H4 (cell line): ENCODE results near the gene TLE6. TPM values are rescaled to one million over a fixed set of nuclear protein-coding genes. Genes with fewer than 3 reads are reported as not detected.
"Not testable (repeated sequence)": the region's sequence is repeated elsewhere in the genome, so short reads cannot be mapped to it uniquely, and the experiment has no call there.

Experiments
- DNase-seq: peaks from one replicate; pipeline ENCODE4 v3.0.0-alpha.2; 2015; ENCODE audit warnings: low spot score
- total RNA-seq: library from RNA; depleted of rRNA; stranded (reverse); fragments of >200 nt; shearing (Covaris generic); gene quantifications from 2 replicates; pipeline ENCODE4 v1.2.3, GENCODE V29; 2014; rRNA removed

The TLE6 gene
- 1.5 and 2.7 TPM in 2 replicates for total RNA-seq

DNA sequence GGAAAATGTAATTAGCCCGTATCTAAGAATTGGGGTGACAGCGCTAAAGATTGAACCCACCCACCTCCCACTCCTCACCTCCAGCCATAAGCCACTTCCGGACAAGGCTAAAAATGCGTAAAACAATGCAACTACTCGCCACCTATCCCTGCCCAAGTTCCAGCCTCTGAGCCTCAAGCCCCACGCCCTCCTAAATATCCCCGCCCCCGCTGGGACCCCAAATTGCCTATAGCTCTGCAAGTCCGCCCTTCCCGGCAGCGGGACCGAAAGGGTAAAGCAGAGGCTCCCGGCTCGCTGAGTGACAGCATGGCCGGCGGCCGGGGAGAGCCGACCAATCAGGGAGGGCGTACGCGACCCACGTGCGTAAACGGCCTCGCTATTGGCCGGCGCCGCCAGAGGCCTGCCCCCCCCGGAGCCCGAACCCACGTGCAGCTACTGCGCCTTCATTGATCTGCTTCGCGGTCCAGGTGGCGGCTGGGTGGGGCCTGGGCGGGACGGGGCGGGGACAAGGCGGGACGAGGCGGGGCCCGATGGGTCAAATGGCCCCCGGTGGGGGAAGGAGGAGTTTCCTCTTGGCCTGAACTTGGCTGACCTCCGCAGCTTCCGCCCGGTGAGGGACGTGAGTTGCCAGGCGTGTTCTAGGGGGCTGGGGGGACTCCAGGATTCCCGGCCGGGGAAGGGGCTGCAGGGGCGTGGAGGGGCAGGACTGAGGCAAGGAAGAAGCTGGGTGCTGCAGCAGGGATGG, at the start of gene TLE6:
TSS of gene TLE6 (plus strand) at position 564 of the 745 bp plus-strand sequence. CDS start 670 bp downstream, outside the sequence.
- DNase-seq = peak; percentile 93

DNA sequence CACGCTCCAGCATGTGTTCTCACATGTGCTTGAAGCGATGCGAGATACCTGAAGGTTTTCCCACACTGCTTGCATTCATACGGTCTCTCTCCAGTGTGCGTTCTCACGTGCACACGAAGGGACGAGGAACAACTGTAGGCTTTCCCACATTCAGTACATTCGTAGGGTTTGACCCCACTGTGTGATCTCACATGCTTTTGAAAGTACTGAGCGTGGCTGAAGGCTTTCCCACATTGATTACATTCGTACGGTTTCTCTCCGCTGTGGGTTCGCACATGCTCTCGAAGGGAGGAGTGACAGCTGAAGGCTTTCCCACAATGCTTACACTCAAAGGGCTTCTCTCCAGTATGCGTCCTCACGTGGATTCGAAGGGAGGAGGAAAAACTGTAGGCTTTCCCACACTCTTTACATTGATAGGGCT, 43.9 kb upstream of the TLE6 start:
- no peak for DNase-seq

DNA sequence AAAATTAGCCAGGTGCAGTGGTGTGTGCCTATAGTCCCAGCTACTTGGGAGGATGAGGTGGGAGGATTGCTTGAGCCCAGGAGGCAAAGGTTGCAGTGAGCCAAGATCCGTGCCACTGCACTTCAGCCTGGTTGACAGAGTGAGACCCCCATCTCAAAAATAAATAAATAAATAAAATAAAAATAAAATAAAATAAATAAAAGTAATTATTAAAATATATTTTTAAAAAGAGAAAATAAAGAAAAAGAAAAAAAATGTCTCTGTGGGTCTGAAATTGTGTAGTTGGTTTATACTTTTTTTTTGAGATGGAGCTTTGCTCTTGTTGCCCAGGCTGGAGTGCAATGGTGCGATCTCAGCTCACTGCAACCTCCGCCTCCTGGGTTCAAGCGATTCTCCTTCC, 41.5 kb upstream of the TLE6 start:
- DNase-seq = not testable (repeated sequence)

DNA sequence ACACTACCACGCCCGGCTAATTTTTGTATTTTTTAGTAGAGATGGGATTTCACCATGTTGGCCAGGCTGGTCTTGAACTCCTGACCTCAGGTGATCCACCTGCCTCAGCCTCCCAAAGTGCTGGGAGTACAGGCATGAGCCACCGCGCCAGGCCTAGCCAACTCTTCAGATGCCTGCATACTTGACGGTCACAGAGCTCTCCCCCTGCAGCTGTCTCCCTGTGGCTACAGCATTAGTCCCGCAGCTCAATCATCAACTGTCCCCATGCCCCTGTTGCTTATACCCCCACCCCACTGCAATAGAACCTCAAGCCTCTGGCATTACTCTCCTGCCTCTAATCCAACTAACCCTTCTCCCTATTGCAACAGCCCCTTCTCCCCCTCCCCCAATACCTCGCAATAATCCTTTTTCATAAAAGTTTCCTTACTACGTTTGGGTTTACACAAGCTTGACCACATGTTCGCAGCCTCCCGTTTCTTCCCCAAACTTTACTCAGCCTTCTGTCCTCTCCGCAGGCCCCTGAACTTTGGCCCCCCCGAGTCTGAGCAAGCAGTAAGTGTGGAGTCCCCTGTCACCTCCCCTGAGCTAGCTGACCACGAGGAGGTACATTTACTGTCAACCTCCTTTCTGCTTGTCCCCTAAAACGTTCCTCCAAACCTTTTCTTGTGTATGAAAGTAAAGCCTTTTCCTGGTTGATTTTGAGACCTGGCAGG, 34.3 kb upstream of the TLE6 start:
- DNase-seq = no peak

DNA sequence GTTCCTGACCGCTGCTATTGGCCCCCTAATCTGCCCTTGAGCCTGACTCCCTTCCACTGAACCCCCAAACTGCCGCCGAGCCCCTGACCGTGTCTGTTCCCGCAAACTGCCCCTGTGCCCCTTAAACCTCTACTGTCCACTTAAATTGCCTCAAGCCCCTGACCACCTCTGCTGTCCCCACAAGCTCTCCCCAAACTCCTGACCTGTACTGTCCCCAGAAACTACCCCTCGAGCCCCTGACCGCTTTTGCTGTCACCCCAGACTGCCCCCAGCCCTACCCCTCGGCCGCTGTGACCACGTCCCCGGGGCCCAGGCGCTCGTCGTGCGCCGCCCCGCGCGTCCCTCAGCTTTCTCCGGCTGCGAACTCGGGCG, 33.0 kb upstream of the TLE6 start:
- no peak for DNase-seq

DNA sequence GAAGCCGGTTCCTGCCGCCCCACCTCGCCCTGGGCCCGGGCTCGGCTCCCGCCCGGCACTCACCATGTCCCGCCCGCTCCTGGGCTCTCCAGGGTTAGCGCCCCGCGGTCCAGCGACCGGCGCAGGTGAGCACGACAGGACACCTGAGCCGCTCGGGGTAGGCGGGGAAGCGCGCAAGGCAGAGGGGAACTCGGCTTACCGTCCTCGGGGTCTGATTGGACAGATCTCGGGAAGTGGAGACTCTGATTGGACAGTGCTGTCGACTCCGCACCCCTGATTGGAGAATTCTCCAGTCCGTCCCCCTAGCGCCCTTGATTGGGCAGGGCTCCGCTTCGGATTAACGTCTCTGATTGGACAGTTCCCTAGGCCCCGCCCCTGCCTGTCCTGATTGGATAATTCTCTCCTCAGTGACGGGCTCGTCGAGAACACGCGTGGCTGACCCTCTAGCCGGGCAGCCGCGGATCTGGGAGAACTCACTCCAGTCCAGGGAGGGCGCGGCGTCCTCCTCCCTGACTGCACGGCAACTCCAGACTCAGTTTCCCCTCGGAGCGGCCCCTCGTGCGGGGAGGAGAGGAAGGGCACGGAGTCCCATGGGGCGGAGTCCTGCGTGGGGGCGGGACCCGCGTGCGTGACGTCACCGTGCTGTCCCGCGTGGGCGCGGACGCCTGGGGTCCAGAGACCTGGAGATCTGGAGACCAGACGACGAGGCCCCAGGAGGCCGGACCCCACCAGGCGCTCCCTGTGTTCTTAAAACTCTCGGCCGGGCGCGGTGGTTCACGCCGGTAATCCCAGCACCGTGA, 32.4 kb upstream of the TLE6 start, which contains the start of gene ZNF77:
TSS of gene ZNF77 (minus strand) at position 197 of the 800 bp plus-strand sequence. CDS start at position 66, 131 bp downstream.
- DNase-seq = peak; percentile 98

DNA sequence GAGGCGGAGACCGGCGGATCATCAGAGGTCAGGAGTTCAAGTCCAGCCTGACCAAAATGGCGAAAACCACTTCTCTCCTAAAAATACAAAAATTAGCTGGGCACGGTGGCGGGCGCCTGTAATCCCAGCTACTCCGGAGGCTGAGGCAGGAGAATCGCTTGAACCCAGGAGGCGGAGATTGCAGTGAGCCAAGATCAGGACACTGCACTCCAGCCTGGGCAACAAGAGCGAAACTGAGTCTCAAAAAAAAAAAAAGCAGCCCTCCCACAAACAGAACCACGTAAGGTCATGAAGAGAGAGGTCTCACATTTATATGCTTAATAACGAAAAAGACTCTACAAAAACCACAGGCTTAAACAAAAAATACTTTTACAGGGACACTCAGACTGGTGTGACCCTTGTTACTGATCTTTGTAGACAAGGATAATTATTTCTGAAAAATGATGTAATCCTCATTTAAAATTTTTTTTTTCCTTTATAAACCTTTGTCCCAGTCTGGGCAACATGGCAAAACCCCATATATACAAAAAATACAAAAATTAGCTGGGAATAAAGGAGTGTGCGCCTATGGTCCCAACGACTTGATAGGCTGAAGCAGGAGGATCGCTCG, 31.7 kb upstream of the TLE6 start:
- no peak for DNase-seq

DNA sequence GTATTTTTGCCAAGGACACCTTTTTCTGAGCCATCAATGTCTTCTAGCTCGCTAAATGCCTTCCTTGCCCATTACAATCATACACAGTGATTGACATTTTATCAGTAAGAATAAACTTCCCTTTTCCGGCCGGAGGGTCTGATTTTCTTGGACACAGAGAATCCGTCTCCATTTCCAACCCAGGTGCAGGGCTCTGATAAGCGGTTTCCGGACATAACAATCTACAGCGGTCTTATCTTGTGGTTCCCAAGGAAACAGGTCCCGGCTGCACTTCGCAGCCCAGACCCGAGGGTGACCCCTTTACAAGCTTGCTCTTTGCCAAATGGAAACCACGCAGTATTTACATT, 27.5 kb upstream of the TLE6 start:
- no peak for DNase-seq

DNA sequence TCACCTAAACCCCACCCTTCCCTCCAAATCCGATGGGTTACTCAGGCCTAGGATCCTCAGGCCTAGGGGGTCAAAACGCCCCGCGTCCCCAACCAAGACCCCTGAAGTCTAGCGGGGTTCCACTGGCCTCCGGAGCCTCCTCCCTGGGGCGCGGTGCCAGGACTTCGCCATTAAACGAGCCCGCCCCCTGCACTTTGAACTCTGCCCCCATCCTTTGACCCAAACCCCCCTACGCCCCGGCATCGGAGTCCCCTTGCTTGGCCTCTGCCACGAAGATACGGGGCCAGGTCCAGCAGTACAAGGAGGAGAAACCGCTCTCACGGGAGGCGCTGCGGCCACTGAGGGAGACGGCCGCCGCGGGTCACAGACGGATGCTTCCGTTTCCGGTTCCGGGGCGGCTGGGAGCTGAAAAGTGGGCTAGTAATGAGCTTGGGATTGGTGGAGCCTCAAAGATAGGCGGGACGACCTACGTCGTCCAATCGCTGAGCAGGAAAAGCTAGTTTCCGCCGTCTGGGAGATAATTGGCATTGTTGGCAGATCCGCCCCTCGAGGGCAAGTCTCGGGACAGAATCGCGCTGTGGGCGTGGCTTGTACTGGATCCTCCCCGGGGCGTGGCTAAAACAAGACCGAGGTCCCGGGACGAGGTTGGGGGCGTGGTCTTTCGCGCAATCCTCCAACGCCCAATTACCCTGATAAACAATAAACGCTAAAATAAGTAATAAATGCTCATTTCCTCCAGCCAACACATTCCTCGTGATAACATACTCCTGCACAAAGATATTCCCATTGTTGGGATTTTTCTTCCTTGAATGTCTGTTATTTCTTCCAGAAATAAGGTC, 26.9 kb upstream of the TLE6 start:
- DNase-seq = peak; percentile 99

DNA sequence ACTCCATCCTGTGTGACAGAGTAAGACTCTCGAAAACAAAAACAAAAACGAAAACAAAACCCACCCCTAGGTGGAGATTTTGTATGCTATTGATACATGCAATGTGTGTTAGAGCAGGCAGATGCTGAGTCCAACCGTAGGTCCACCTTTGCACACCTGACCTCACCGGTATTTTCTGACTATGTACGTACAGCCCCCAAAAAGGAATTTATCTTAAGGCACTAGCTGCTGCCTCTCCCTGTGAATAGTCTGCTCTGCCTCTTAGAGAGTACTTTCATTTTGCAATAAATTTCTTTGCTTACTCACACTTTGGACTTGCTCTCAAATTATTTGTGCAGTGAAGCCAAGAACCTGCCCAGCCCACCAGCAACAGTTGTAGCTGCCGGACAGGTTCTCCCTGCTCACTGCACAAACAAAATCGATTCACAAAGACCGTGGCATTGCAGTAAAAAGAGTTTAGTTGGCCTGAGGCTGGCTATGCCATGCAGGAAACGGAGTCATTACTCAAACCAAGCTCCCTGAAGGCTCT, 24.3 kb upstream of the TLE6 start:
- DNase-seq = no peak

DNA sequence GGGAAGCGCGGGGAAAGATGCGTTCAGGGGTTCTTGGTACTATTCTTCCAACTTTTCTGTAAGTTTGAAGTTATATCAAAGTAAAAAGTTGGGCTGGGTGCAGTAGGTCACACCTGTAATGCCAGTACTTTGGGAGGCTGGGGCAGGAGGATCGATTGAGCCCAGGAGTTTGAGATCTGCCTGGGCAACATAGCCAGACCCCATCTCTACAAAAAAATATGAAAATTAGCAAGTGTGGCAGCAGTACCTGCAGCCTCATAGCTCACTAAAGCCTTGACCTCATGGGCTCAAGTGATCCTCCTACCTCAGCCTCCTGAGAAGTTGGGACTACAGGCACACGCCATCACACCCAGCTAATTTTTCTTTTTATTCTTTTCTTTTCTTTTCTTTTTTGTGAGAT, 20.2 kb upstream of the TLE6 start:
- DNase-seq = no peak

DNA sequence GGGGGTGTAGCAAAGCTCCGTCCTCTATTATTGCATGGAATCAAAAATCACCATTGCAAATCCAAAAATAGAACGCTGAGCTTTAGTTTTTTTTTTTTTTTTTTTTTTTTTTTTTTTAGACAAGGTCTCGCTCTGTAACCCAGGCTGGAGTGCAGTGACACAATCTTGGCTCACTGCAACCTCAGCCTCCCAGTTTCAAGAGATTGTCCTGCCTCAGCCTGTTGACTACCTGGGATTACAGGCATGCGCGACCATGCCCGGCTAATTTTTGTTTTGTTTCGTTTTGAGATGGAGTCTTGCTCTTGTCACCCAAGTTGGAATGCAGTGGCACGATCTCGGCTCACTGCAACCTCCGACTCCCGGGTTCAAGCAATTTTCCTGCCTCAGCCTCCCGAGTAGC, 17.2 kb upstream of the TLE6 start:
- DNase-seq = no peak

DNA sequence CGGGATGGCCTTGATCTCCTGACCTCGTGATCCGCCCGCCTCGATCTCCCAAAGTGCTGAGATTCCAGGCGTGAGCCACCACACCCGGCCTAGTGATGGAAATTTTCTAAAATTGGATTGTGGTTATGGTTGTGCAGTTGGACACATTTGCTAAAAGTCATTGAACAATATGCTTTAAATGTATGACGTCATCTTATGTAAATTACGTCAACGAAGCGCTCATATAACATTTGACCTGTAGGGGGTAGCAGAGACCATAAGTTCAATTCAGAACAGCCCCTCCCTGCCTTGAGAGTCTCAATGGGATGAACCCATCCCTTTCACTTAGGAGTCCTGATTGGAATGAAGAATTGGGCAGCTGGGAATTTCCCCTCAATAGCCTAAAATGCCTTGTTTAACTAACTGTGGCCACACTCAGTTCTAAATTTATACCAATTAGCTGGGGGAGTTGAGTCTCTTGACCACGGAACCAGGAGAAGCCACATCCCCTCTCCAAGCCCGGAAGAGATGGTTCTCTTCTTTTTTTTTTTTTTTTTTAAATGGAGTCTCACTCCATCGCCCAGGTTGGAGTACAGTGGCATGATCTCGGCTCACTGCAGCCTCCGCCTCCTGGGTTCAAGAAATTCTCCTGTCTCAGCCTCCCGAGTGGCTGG, 15.2 kb upstream of the TLE6 start:
- peak; percentile 79 for DNase-seq

DNA sequence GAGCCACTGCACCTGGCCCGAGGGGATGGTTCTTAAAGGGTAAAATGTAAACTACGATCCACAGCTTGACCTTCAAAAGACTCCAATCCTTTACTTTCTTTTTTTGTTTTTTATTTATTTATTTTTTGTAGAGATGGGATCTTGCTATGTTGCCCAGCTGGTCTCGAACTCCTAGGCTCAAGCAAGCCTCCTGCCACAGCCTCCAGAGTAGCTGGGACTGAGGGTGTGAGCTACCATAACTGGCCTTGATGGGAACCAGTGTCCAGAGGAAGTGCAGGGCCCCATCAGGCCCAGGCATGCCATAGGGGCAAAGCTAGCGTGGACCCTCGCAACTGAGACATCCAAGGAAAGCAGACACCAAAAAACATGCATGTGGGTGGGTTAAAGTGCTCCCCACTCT, 14.2 kb upstream of the TLE6 start:
- no peak for DNase-seq

DNA sequence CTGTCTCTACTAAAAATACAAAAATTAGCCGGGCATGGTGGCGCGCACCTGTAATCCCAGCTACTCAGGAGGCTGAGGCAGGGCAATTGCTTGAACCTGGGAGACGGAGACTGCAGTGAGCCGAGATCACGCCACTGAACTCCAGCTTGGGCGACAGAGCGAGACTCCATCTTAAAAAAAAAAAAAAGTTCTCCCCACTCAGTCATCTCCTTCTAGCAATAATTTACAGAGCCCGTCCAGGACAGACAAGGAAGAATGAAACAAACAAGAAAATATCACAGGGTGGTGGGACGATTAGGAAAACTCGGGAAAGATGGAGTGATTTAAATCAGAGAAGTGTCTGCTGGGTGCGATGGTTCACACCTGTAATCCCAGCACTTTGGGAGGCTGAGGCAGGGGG, 13.7 kb upstream of the TLE6 start:
- DNase-seq = not testable (repeated sequence)

DNA sequence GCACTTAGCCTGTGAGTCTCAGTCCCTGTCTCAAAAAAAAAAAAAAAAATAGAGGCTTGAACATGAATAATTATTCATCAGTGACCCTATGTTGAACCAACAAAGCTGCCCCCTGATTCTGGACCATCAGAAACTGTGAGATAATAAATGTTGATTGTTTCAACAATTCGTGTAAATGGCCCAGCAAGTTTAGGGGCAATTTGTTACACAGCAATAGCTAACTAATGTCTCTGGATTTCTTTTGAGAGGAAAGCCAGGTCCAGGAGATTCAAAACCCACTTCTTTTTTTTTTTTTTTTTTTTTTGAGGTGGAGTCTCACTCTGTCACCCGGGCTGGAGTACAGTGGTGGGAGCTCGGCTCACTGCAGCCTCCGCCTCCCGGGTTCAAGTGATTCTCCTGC, 12.5 kb upstream of the TLE6 start:
- no peak for DNase-seq

DNA sequence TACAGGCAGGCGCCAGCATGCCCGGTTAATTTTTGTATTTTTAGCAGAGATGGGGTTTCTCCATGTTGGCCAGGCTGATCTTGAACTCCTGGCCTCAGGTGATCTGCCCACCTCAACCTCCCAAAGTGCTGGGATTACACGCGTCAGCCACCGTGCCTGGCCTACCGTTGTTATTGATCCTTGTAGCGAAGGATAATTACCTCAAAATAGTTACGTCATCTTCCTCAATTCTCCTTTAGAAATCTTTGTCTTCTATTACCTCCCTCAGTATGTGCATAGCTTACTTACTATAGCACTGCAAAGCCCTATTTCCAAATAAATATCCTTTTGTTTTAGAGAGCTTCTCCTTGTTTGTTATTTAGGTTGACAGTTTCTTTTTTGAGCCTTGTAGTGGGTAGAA, 9.4 kb upstream of the TLE6 start:
- DNase-seq = no peak

DNA sequence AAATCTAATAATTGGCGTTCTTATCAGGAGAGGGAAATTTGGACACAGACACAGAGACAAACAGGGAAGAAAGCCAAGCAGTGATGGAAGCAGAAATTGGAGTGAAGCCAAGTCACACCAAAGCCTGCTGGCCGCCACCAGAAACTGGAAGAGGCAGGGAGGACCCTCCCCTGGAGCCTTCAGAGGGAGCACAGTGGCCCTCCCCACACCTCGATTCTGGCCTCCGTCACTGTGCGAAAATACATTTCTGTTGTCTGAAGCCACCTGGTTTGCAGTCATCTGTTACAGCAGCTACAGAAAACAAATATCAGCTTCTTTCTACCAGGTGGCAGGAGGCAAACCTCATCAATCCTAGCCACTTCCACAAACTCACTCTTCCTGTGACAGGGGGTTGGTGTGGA, 8.3 kb upstream of the TLE6 start:
- DNase-seq = no peak

DNA sequence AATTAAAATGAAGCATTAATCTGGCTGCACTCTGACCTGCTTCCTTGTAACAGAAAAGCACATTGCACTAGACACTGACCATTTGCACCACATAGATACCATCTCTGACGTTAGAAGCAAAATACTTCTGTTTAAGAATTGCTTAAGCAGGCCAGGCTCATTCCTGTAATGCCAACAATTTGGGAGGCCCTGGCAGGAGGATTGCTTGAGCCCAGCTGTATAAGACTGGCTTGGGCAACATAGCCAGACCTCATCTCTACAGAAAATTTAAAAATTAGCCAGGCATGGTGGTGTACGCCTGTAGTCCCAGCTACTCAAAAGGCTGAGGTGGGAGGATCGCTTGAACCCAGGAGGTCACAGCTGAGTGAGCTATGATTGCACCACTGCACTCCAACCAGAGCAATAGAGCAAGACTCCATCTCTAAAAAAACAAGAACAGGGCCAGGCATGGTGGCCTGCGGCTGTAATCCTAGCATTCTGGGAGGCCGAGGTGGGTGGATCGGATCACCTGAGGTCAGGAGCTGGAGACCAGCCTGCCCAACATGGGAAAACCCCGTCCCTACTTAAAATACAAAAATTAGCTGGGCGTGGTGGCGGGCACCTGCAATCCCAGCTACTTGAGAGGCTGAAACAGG, 7.0 kb upstream of the TLE6 start:
- no peak for DNase-seq

DNA sequence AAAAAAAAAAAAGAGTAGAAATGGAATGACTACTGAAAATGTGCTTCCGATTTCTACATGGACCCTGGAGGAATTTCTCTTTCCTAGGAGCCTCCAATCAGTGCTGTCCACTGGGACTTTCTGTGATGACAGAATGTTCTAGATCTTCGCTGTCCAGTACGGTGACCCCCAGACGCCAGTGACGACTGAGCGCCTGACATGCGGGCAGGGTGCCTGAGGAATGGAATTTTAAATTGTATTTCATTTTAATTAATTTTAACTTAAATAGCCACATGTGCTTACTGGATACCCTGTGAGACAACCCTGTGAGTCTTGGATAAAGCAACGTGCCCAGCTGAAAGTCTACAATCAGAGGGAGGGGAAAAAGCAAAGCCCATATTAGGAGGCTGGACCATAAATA, 4.1 kb upstream of the TLE6 start:
- DNase-seq = no peak
